KMS-11 (cell line): ENCODE data around the gene RBM7.

Experiments used
- H2AFZ ChIP-seq: fragments of 200-600 bp; sonication (generic); 2 replicates; pipeline ENCODE4 v1.6.1; 2016; ENCODE audit warnings: antibody characterized with exemption, mixed run types, low read depth
- H3K27ac ChIP-seq: fragments of 200-600 bp; sonication (generic); 2 replicates; pipeline ENCODE4 v1.6.1; 2016; ENCODE audit warnings: mild to moderate bottlenecking, mixed run types
- H3K27me3 ChIP-seq: fragments of 200-600 bp; sonication (generic); 2 replicates; pipeline ENCODE4 v1.6.1; 2017; ENCODE audit warnings: mild to moderate bottlenecking, low read depth, mixed run types, moderate library complexity; ENCODE audit not compliant: insufficient read depth
- H3K36me3 ChIP-seq: fragments of 200-600 bp; sonication (generic); 2 replicates; pipeline ENCODE4 v1.6.1; 2017; ENCODE audit warnings: mild to moderate bottlenecking, mixed run types; ENCODE audit not compliant: insufficient read depth
- H3K4me1 ChIP-seq: fragments of 200-600 bp; sonication (generic); 2 replicates; pipeline ENCODE4 v1.6.1; 2016; ENCODE audit warnings: mild to moderate bottlenecking, low read depth, mixed run types; ENCODE audit not compliant: poor library complexity, severe bottlenecking
- H3K4me2 ChIP-seq: fragments of 200-600 bp; sonication (generic); 2 replicates; pipeline ENCODE4 v1.7.0; 2016; ENCODE audit warnings: mild to moderate bottlenecking, mixed run types
- H3K4me3 ChIP-seq: fragments of 200-600 bp; sonication (generic); IDR thresholded peaks from 2 replicates; pipeline ENCODE4 v1.6.1; 2017; ENCODE audit warnings: low read depth, low read length, mixed read lengths; ENCODE audit not compliant: insufficient read depth
- H3K79me2 ChIP-seq: fragments of 200-600 bp; sonication (generic); 2 replicates; pipeline ENCODE4 v1.6.1; 2016; ENCODE audit warnings: low read depth, mixed run types; ENCODE audit not compliant: insufficient read depth
- H3K9ac ChIP-seq: fragments of 200-600 bp; sonication (generic); 2 replicates; pipeline ENCODE4 v1.6.1; 2016; ENCODE audit warnings: mild to moderate bottlenecking, mixed run types
- H4K20me1 ChIP-seq: fragments of 200-600 bp; sonication (generic); 2 replicates; pipeline ENCODE4 v1.6.1; 2016; ENCODE audit warnings: mild to moderate bottlenecking, mixed run types; ENCODE audit not compliant: insufficient read depth
- TF ChIP-seq, protein P1 (sequence below): fragments of 200-600 bp; sonication (generic); conservative IDR thresholded peaks from 2 replicates; pipeline ENCODE4 v1.6.1; 2017; ENCODE audit warnings: low read depth, mild to moderate bottlenecking, antibody characterized with exemption, low read length, moderate library complexity, mixed read lengths

The RBM7 gene

GRCh38 chr11:114426280-114426679 lies 25.8 kb downstream of the RBM7 start:
- H3K9ac ChIP-seq = no peak overlapping the region
- H3K36me3 ChIP-seq = no peaks in the 10 kb centered on the region
- H3K4me3 ChIP-seq = no peak overlapping the region
- no peak overlapping the region for H3K27ac ChIP-seq
- no peak overlapping the region for H3K4me2 ChIP-seq
- no peaks in the 10 kb centered on the region for H4K20me1 ChIP-seq
- no peaks in the 10 kb centered on the region for H3K4me1 ChIP-seq
- no peaks in the 10 kb centered on the region for H3K27me3 ChIP-seq
- H3K79me2 ChIP-seq = no peaks in the 10 kb centered on the region
- H2AFZ ChIP-seq = no peak overlapping the region
- TF ChIP-seq, protein P1, sequence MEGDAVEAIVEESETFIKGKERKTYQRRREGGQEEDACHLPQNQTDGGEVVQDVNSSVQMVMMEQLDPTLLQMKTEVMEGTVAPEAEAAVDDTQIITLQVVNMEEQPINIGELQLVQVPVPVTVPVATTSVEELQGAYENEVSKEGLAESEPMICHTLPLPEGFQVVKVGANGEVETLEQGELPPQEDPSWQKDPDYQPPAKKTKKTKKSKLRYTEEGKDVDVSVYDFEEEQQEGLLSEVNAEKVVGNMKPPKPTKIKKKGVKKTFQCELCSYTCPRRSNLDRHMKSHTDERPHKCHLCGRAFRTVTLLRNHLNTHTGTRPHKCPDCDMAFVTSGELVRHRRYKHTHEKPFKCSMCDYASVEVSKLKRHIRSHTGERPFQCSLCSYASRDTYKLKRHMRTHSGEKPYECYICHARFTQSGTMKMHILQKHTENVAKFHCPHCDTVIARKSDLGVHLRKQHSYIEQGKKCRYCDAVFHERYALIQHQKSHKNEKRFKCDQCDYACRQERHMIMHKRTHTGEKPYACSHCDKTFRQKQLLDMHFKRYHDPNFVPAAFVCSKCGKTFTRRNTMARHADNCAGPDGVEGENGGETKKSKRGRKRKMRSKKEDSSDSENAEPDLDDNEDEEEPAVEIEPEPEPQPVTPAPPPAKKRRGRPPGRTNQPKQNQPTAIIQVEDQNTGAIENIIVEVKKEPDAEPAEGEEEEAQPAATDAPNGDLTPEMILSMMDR = no peak

DNA sequence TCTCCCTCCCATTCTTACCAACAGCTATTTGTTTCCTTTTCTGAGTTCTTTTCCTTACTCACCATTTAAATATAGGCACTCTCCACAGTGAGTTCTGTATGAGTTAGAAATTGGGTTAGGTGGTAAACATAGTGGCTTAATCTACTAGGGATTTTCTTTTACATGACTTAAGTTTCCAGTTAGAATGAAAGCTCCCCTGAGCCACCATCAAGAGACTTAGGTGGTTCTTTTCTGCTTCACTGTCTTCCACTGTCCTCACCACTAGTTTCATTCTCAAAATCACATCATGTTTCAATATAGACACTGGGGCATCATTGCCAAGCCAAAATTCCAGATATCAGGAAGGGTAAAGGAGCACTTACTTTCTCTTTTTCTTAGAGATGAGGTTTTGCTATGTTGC lies 29.8 kb downstream of the RBM7 start:
- TF ChIP-seq, protein P1 = no peak
- H3K4me2 ChIP-seq = no peak overlapping the region
- no peaks in the 10 kb centered on the region for H3K4me1 ChIP-seq
- H3K27ac ChIP-seq = no peak overlapping the region
- H3K79me2 ChIP-seq = no peaks in the 10 kb centered on the region
- no peak overlapping the region for H3K4me3 ChIP-seq
- no peaks in the 10 kb centered on the region for H3K27me3 ChIP-seq
- H3K9ac ChIP-seq = no peak overlapping the region
- H4K20me1 ChIP-seq = no peaks in the 10 kb centered on the region
- no peaks in the 10 kb centered on the region for H3K36me3 ChIP-seq
- no peak overlapping the region for H2AFZ ChIP-seq

DNA sequence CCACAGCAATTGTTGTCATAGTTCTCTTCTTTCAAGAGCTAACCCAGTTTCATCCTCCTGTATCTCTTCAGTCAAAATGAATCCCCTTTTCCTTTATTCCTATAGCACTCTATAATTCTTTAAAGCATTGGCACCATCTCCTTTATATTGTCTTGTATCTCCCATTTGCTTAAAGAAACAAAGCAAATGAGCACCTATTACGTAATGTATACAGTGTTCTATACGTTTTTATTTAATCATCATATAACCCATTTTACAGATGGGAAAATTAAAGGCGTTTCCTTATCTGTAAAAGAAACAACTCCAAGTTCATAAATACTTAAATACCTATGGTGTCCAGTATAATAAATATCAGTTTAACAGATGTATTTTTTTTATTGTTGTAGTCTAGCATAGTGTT lies 32.4 kb downstream of the RBM7 start:
- Histone ChIP-seq H3K4me2 (no peak overlapping the region), H3K4me1 (no peaks in the 10 kb centered on the region), H3K36me3 (no peaks in the 10 kb centered on the region), H4K20me1 (no peaks in the 10 kb centered on the region), H3K27me3 (no peaks in the 10 kb centered on the region), H3K27ac (no peak overlapping the region), H2AFZ (no peak overlapping the region), H3K79me2 (no peaks in the 10 kb centered on the region), H3K9ac (no peak overlapping the region), H3K4me3 (no peak overlapping the region)
- TF ChIP-seq, protein P1 = no peak

- Histone ChIP-seq H4K20me1 (no peaks in the 10 kb centered on the region), H3K4me3 (no peak overlapping the region), H3K4me1 (no peaks in the 10 kb centered on the region), H3K79me2 (no peaks in the 10 kb centered on the region), H3K27me3 (no peaks in the 10 kb centered on the region), H3K36me3 (no peaks in the 10 kb centered on the region), H3K4me2 (no peak overlapping the region), H3K27ac (no peak overlapping the region), H3K9ac (no peak overlapping the region), H2AFZ (no peak overlapping the region)
- TF ChIP-seq, protein P1 = no peak
Observed at GRCh38 chr11:114433376-114433775, 32.9 kb downstream of the RBM7 start.

DNA sequence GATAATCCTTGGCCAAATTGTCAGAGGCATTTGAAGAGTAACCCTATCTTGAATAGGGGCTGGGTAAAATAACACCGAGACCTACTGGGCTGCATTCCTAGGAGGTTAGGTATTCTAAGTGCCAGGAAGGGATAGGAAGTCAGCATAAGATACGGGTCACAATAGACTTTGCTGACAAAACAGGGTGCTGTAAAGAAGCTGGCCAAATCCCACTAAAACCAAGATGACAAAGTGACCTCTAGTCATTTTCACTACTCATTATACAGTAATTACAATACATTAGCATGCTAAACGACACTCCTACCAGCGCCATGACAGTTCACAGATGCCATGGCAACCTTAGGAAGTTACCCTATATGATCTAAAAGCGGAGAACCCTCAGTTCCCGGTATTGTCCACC lies 37.8 kb downstream of the RBM7 start:
- H3K27ac ChIP-seq = no peak overlapping the region
- H3K4me3 ChIP-seq = no peak overlapping the region
- no peak overlapping the region for H2AFZ ChIP-seq
- TF ChIP-seq, protein P1 = no peak
- no peaks in the 10 kb centered on the region for H3K27me3 ChIP-seq
- peaks cover 30% of the 10 kb centered on the region; the same call in 1 of the 2 replicates for H3K79me2 ChIP-seq
- no peaks in the 10 kb centered on the region for H4K20me1 ChIP-seq
- no peak overlapping the region for H3K9ac ChIP-seq
- no peak overlapping the region for H3K4me2 ChIP-seq
- peaks cover 21% of the 10 kb centered on the region for H3K4me1 ChIP-seq
- no peaks in the 10 kb centered on the region for H3K36me3 ChIP-seq
